DND-41 (cell line): Measurements from ENCODE around the gene TCF21.

ENCODE experiments used
- ATAC-seq: fragments of 200-7000 bp; cut with Tn5 transposase; 3 replicates; pipeline ENCODE4 v1.9.1; 2021; ENCODE audit warnings: low read depth; ENCODE audit not compliant: insufficient read depth
- DNase-seq: peaks from one replicate; pipeline ENCODE4 v3.0.0-alpha.2; 2020
- H2AFZ ChIP-seq: 2 replicates; pipeline ENCODE4 v1.6.0; 2012; ENCODE audit warnings: low read depth, low read length
- H3K27ac ChIP-seq: 2 replicates; pipeline ENCODE4 v1.5.1; 2012; ENCODE audit warnings: low read length, inconsistent platforms
- H3K27me3 ChIP-seq: fragments of 200-600 bp; sonication (generic); 2 replicates; pipeline ENCODE4 v1.6.0; 2012; ENCODE audit warnings: low read length, mild to moderate bottlenecking, inconsistent platforms; ENCODE audit not compliant: insufficient read depth, poor library complexity
- H3K36me3 ChIP-seq: 2 replicates; pipeline ENCODE4 v1.5.1; 2012; ENCODE audit warnings: low read length, inconsistent platforms; ENCODE audit not compliant: insufficient read depth
- H3K4me1 ChIP-seq: 2 replicates; pipeline ENCODE4 v1.5.1; 2012; ENCODE audit warnings: mild to moderate bottlenecking, low read length; ENCODE audit not compliant: insufficient read depth
- H3K4me2 ChIP-seq: 2 replicates; pipeline ENCODE4 v1.6.0; 2012; ENCODE audit warnings: mild to moderate bottlenecking, moderate library complexity, low read length, inconsistent platforms; ENCODE audit not compliant: insufficient read depth
- H3K4me3 ChIP-seq, 2 experiments: fragments of 200-600 bp in 1 of 2; shearing (Covaris generic) in 1 of 2; 2 replicates each; pipeline ENCODE4 v1.5.1; 2012 to 2016; ENCODE audit warnings: inconsistent platforms in 2 of 2, low read length in 2 of 2, mild to moderate bottlenecking in 2 of 2, low read depth in 1 of 2, moderate library complexity in 1 of 2
- H3K79me2 ChIP-seq: 2 replicates; pipeline ENCODE4 v1.6.0; 2012; ENCODE audit warnings: low read length, inconsistent platforms; ENCODE audit not compliant: insufficient read depth
- H3K9ac ChIP-seq: 2 replicates; pipeline ENCODE4 v1.6.0; 2012; ENCODE audit warnings: low read depth, mild to moderate bottlenecking, inconsistent platforms, low read length, moderate library complexity
- H3K9me3 ChIP-seq: 2 replicates; pipeline ENCODE4 v1.5.1; 2012; ENCODE audit warnings: low read length, moderate library complexity, mild to moderate bottlenecking, inconsistent platforms; ENCODE audit not compliant: insufficient read depth, severe bottlenecking
- H4K20me1 ChIP-seq: 2 replicates; pipeline ENCODE4 v1.6.0; 2012; ENCODE audit warnings: low read length; ENCODE audit not compliant: insufficient read depth
- CTCF ChIP-seq: IDR thresholded peaks from 2 replicates; pipeline ENCODE4 v1.5.1; 2012; ENCODE audit warnings: borderline replicate concordance, low read length, moderate library complexity, mild to moderate bottlenecking; ENCODE audit not compliant: poor library complexity, severe bottlenecking; ENCODE audit errors: extremely low read depth
- EZH2 ChIP-seq: IDR thresholded peaks from 3 replicates; pipeline ENCODE4 v1.6.1; 2012; ENCODE audit warnings: borderline replicate concordance, low read depth, mild to moderate bottlenecking, moderate library complexity, low read length, inconsistent platforms; ENCODE audit not compliant: severe bottlenecking

Gene TCF21

GRCh38 chr6:133888929-133889556, at the start of gene TCF21:
TSS of gene TCF21 (plus strand) at chr6:133889113. CDS start at chr6:133889398, 285 bp downstream.
- no peaks in the 10 kb centered on the region for H3K4me1 ChIP-seq
- ATAC-seq (no peak), DNase-seq (no peak)
- H4K20me1 ChIP-seq, result no peaks in the 10 kb centered on the region
- H3K9ac ChIP-seq, result no peak within 1 kb of the TSS
- no peak within 1 kb of the TSS for H3K27ac ChIP-seq
- no peaks in the 10 kb centered on the region for H3K79me2 ChIP-seq
- no peaks in the 10 kb centered on the region for H3K36me3 ChIP-seq
- H3K27me3 ChIP-seq, result no peaks in the 10 kb centered on the region
- H3K9me3 ChIP-seq, result no peaks in the 10 kb centered on the region
- no peak for TF ChIP-seq EZH2
- TF ChIP-seq CTCF, result no peak
- no peak within 1 kb of the TSS for H3K4me2 ChIP-seq
- no peak within 1 kb of the TSS for H3K4me3 ChIP-seq
- no peak within 1 kb of the TSS for H2AFZ ChIP-seq

- ATAC-seq (no peak), DNase-seq (no peak)
- no peaks in the 10 kb centered on the region for H3K9me3 ChIP-seq
- H4K20me1 ChIP-seq, result no peaks in the 10 kb centered on the region
- H3K4me1 ChIP-seq, result no peaks in the 10 kb centered on the region
- no peak for TF ChIP-seq CTCF
- TF ChIP-seq EZH2, result no peak
- H3K4me3 ChIP-seq, result no peak overlapping the region
- no peak overlapping the region for H2AFZ ChIP-seq
- no peak overlapping the region for H3K27ac ChIP-seq
- H3K36me3 ChIP-seq, result no peaks in the 10 kb centered on the region
- no peak overlapping the region for H3K4me2 ChIP-seq
- H3K79me2 ChIP-seq, result no peaks in the 10 kb centered on the region
- H3K27me3 ChIP-seq, result no peaks in the 10 kb centered on the region
- H3K9ac ChIP-seq, result no peak overlapping the region
Observed at GRCh38 chr6:133841176-133841575, 47.7 kb upstream of the TCF21 start.

GRCh38 chr6:133843098-133843497, 45.8 kb upstream of the TCF21 start:
- no peak for ATAC-seq
- Histone ChIP-seq H3K4me3 (no peak overlapping the region), H4K20me1 (no peaks in the 10 kb centered on the region), H3K4me1 (no peaks in the 10 kb centered on the region), H2AFZ (no peak overlapping the region), H3K79me2 (no peaks in the 10 kb centered on the region), H3K9ac (no peak overlapping the region), H3K27ac (no peak overlapping the region), H3K36me3 (no peaks in the 10 kb centered on the region), H3K27me3 (no peaks in the 10 kb centered on the region), H3K4me2 (no peak overlapping the region), H3K9me3 (no peaks in the 10 kb centered on the region)
- DNase-seq, result no peak
- no peak for TF ChIP-seq EZH2
- TF ChIP-seq CTCF, result no peak

DNA sequence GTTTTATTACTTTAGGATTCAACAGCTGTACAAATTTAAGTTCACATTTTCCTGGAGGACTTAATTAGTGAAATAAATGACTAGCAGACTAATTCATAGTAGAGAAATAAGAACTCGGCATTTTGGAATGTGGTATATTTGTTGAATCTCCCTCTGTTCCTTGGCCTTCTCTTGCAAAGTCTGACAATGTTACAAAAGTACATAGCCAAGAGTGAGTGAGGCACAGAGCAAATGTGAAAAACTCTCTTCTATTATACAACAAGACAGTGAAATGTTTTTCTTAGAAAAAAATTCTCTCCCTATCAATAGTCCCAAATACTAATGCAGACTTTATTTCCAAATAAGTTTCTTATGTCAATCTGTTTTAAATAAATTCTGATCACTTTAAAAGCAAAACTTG, 44.2 kb upstream of the TCF21 start:
- H3K9ac ChIP-seq, result no peak overlapping the region
- no peaks in the 10 kb centered on the region for H3K79me2 ChIP-seq
- H3K27me3 ChIP-seq, result no peaks in the 10 kb centered on the region
- H2AFZ ChIP-seq, result no peak overlapping the region
- H3K4me1 ChIP-seq, result no peaks in the 10 kb centered on the region
- no peaks in the 10 kb centered on the region for H4K20me1 ChIP-seq
- H3K9me3 ChIP-seq, result no peaks in the 10 kb centered on the region
- no peak overlapping the region for H3K27ac ChIP-seq
- no peak overlapping the region for H3K4me3 ChIP-seq
- H3K36me3 ChIP-seq, result no peaks in the 10 kb centered on the region
- ATAC-seq (no peak), DNase-seq (no peak)
- TF ChIP-seq EZH2 (no peak), CTCF (no peak)
- H3K4me2 ChIP-seq, result no peak overlapping the region
